HepG2 (cell line): Measurements from ENCODE around the gene TRIM2. TPM values are rescaled to one million over a fixed set of nuclear protein-coding genes. Genes with fewer than 3 reads are reported as not detected.

Experiments
- ASH2L ChIP-seq: fragments of 300-600, 200-600 bp; sonication (generic); IDR thresholded peaks from 2 replicates; pipeline ENCODE4 v1.7.0; 2017; ENCODE audit warnings: low read depth, mild to moderate bottlenecking, moderate library complexity, mixed read lengths, low read length; ENCODE audit not compliant: insufficient read length
- CSRNP1 ChIP-seq: sonication (generic); formaldehyde crosslinking; IDR thresholded peaks from 2 replicates; pipeline ENCODE4 v1.8.1; 2023; ENCODE audit warnings: mild to moderate bottlenecking, missing genetic modification reagents
- CTCF ChIP-seq: sonication (generic); formaldehyde crosslinking; IDR thresholded peaks from 2 replicates; pipeline ENCODE4 v1.5.0; 2020; ENCODE audit warnings: mild to moderate bottlenecking, missing genetic modification reagents, moderate library complexity
- ETV6 ChIP-seq: sonication (generic); formaldehyde crosslinking; conservative IDR thresholded peaks from 2 replicates; pipeline ENCODE4 v1.4.0; 2020; ENCODE audit warnings: missing genetic modification reagents
- FOXO1 ChIP-seq: sonication (generic); formaldehyde crosslinking; IDR thresholded peaks from 2 replicates; pipeline ENCODE4 v1.4.0; 2020; ENCODE audit warnings: missing genetic modification reagents
- GLI4 ChIP-seq: sonication (generic); formaldehyde crosslinking; IDR thresholded peaks from 2 replicates; pipeline ENCODE4 v1.5.1; 2020; ENCODE audit warnings: missing genetic modification reagents, mild to moderate bottlenecking, moderate library complexity, borderline replicate concordance
- HNF4G ChIP-seq, 2 experiments: sonication (generic) in 1 of 2; formaldehyde crosslinking in 1 of 2; IDR thresholded peaks; 2 replicates each; pipeline versions ENCODE4 v1.4.0 to v1.6.1; 2011 to 2020; ENCODE audit warnings: borderline replicate concordance in 2 of 2, low read depth in 2 of 2, mild to moderate bottlenecking in 2 of 2, low read length in 1 of 2, missing genetic modification reagents in 1 of 2, moderate library complexity in 1 of 2
- JUN ChIP-seq: sonication (generic); formaldehyde crosslinking; IDR thresholded peaks from 2 replicates; pipeline ENCODE4 v1.4.0; 2020; ENCODE audit warnings: mild to moderate bottlenecking, missing genetic modification reagents
- RXRA ChIP-seq: sonication (generic); formaldehyde crosslinking; IDR thresholded peaks from 2 replicates; pipeline ENCODE4 v1.5.1; 2020; ENCODE audit warnings: missing genetic modification reagents
- TOPORS ChIP-seq: sonication (generic); formaldehyde crosslinking; IDR thresholded peaks from 2 replicates; pipeline ENCODE4 v1.8.0; 2023; ENCODE audit warnings: mild to moderate bottlenecking, missing genetic modification reagents
- ZNF235 ChIP-seq: sonication (generic); formaldehyde crosslinking; IDR thresholded peaks from 2 replicates; pipeline ENCODE4 v1.8.1; 2023; ENCODE audit warnings: mild to moderate bottlenecking, missing genetic modification reagents, borderline replicate concordance
- ZNF318 ChIP-seq: sonication (generic); formaldehyde crosslinking; IDR thresholded peaks from 2 replicates; pipeline ENCODE4 v1.4.0; 2020; ENCODE audit warnings: mild to moderate bottlenecking, missing genetic modification reagents
- ZNF484 ChIP-seq: sonication (generic); formaldehyde crosslinking; IDR thresholded peaks from 2 replicates; pipeline ENCODE4 v1.5.1; 2020; ENCODE audit warnings: mild to moderate bottlenecking, low read depth, missing genetic modification reagents, borderline replicate concordance
- ZSCAN20 ChIP-seq: sonication (generic); formaldehyde crosslinking; IDR thresholded peaks from 2 replicates; pipeline ENCODE4 v1.4.0; 2020; ENCODE audit warnings: missing genetic modification reagents, mild to moderate bottlenecking, borderline replicate concordance
- ZSCAN29 ChIP-seq: sonication (generic); formaldehyde crosslinking; conservative IDR thresholded peaks from 2 replicates; pipeline ENCODE4 v1.4.0; 2020; ENCODE audit warnings: mild to moderate bottlenecking, missing genetic modification reagents
- polyA plus RNA-seq, 8 experiments: library from polyadenylated mRNA; depleted of rRNA in 3 of 8; stranded (reverse) in 7 of 8; unstranded in 1 of 8; fragments of >200 nt; fragmentation: Illumina TruSeq in 4 of 8; extraction: Trizol in 4 of 8; gene quantifications; 2 replicates each; pipeline versions ENCODE4 v1.2.1 to v1.2.3, GENCODE V29; 2011 to 2016; ENCODE audit warnings: low read depth in 4 of 8, missing spikeins in 1 of 8, mixed read lengths in 1 of 8; ENCODE audit not compliant: insufficient read depth in 1 of 8
- total RNA-seq, 5 experiments: library from RNA; depleted of rRNA; stranded (reverse); fragments of >200 nt; fragmentation: Illumina TruSeq; extraction: Trizol; gene quantifications; 2 replicates each; pipeline ENCODE4 v1.2.3, GENCODE V29; 2016; ENCODE audit warnings: low read depth in 1 of 5

The TRIM2 gene
- total and polyA plus RNA-seq, 2 of the 13 experiments (the other 11 are each of a cell fraction or from before 2014, with no cell fraction given): 2.1 to 4.2 TPM

- 0 out of 2 replicates have a peak, but pooled peaks have one; percentile 13 for TF ChIP-seq ZNF318 (CRISPR knock-in tag)
- no peak for TF ChIP-seq RXRA (CRISPR knock-in tag)
- no peak for TF ChIP-seq ETV6 (CRISPR knock-in tag)
- no peak for TF ChIP-seq HNF4G (IDR thresholded peaks at IDR 0.05; ENCODE audit: borderline replicate concordance, low read depth, low read length)
- no peak for TF ChIP-seq HNF4G (CRISPR knock-in tag; IDR thresholded peaks at IDR 0.05; ENCODE audit: borderline replicate concordance, low read depth)
- peak; percentile 68 for TF ChIP-seq ASH2L
- 0 out of 2 replicates have a peak, but pooled peaks have one; percentile 15 for TF ChIP-seq TOPORS
- 0 out of 2 replicates have a peak, but pooled peaks have one; percentile 8 for TF ChIP-seq GLI4
- 0 out of 2 replicates have a peak, but pooled peaks have one; percentile 25 for TF ChIP-seq ZSCAN20 (CRISPR knock-in tag)
- 0 out of 2 replicates have a peak, but pooled peaks have one; percentile 54 for TF ChIP-seq ZNF235
- peak; percentile 15; the same call in 1 of the 2 replicates for TF ChIP-seq CTCF
- no peak; the same call in 1 of the 2 replicates for TF ChIP-seq ZNF484 (CRISPR knock-in tag)
- peak; percentile 23; the same call in 1 of the 2 replicates for TF ChIP-seq CSRNP1
- TF ChIP-seq ZSCAN29 (CRISPR knock-in tag): peak; percentile 57
- no peak for TF ChIP-seq JUN (CRISPR knock-in tag)
- no peak for TF ChIP-seq FOXO1 (CRISPR knock-in tag)
These were observed 141.1 kb downstream of the TRIM2 start (continued) for GRCh38 chr4:153345012-153345981.
